ENCODE data around the gene MTA1.

The MTA1 gene

GRCh38 chr14:105430565-105430964 lies 10.9 kb downstream of the MTA1 start:
- TF ChIP-seq CTCF (IDR thresholded peaks at IDR 0.05; ENCODE audit: borderline replicate concordance, control extremely low read depth, extremely low read depth, insufficient read depth, missing control alignments), result no peak
- DNase-seq (ENCODE audit: low spot score), result no peak
- in situ Hi-C loops (cut with MboI; ENCODE audit: low sequenced_read_pairs, unreplicated experiment), result no loop called here

- no peak for TF ChIP-seq CTCF (IDR thresholded peaks at IDR 0.05; ENCODE audit: borderline replicate concordance, control extremely low read depth, extremely low read depth, insufficient read depth, missing control alignments)
- no peak for DNase-seq (ENCODE audit: low spot score)
- in situ Hi-C loops (cut with MboI; ENCODE audit: low sequenced_read_pairs, unreplicated experiment), result no loop called here
Observed at GRCh38 chr14:105431256-105431655, 11.6 kb downstream of the MTA1 start.

GRCh38 chr14:105432657-105433056 lies 13.0 kb downstream of the MTA1 start:
- in situ Hi-C loops (cut with MboI; ENCODE audit: low sequenced_read_pairs, unreplicated experiment), result no loop called here
- no peak for TF ChIP-seq CTCF (IDR thresholded peaks at IDR 0.05; ENCODE audit: borderline replicate concordance, control extremely low read depth, extremely low read depth, insufficient read depth, missing control alignments)
- no peak for DNase-seq (ENCODE audit: low spot score)

- no peak for DNase-seq (ENCODE audit: low spot score)
- in situ Hi-C loops (cut with MboI; ENCODE audit: low sequenced_read_pairs, unreplicated experiment), result no loop called here
Observed at GRCh38 chr14:105433161-105433605, 13.6 kb downstream of the MTA1 start.

GRCh38 chr14:105436402-105436801 lies 16.8 kb downstream of the MTA1 start:
- TF ChIP-seq CTCF (IDR thresholded peaks at IDR 0.05; ENCODE audit: borderline replicate concordance, control extremely low read depth, extremely low read depth, insufficient read depth, missing control alignments), result no peak
- in situ Hi-C loops (cut with MboI; ENCODE audit: low sequenced_read_pairs, unreplicated experiment), result no loop called here
- no peak for DNase-seq (ENCODE audit: low spot score)

More at GRCh38 chr14:105433161-105433605, 13.6 kb downstream of the MTA1 start:
- TF ChIP-seq CTCF (IDR thresholded peaks at IDR 0.05; ENCODE audit: borderline replicate concordance, control extremely low read depth, extremely low read depth, insufficient read depth, missing control alignments), result no peak

- DNase-seq (ENCODE audit: low spot score), result no peak
- no peak for TF ChIP-seq CTCF (IDR thresholded peaks at IDR 0.05; ENCODE audit: borderline replicate concordance, control extremely low read depth, extremely low read depth, insufficient read depth, missing control alignments)
- in situ Hi-C loops (cut with MboI; ENCODE audit: low sequenced_read_pairs, unreplicated experiment), result no loop called here
Observed at GRCh38 chr14:105436891-105437722, 17.5 kb downstream of the MTA1 start.
